GM23248 (cell line): ENCODE results near the gene CRY2.

Source experiments
- EZH2 ChIP-seq: fragments of 200-600 bp; sonication (generic); IDR thresholded peaks from 2 replicates; pipeline ENCODE4 v1.6.1; 2018; ENCODE audit warnings: antibody characterized with exemption, mild to moderate bottlenecking; ENCODE audit not compliant: insufficient read depth, poor library complexity, severe bottlenecking
- EZH2phosphoT487 ChIP-seq: fragments of 200-600 bp; sonication (generic); IDR thresholded peaks from 2 replicates; pipeline ENCODE4 v1.6.1; 2018; ENCODE audit warnings: antibody characterized with exemption, moderate library complexity, mild to moderate bottlenecking, low read depth; ENCODE audit not compliant: insufficient read depth

GRCh38 chr11:45833761-45834160 is 13.5 kb upstream of the CRY2 start:
- no peak for TF ChIP-seq EZH2phosphoT487
- no peak for TF ChIP-seq EZH2
